GM18951 (cell line): Measurements from ENCODE around the gene RARG.

Experiments
- POLR2A ChIP-seq: IDR thresholded peaks from 4 replicates; pipeline ENCODE4 v1.6.1; 2011; ENCODE audit warnings: mild to moderate bottlenecking; ENCODE audit not compliant: insufficient read length, insufficient read depth; ENCODE audit errors: extremely low read depth
- in situ Hi-C: fragments of 300-500 bp; cut with MboI; formaldehyde crosslinking; loops from one replicate; pipeline ENCODE4 v1.12.0; 2022; ENCODE audit warnings: low sequenced_read_pairs, mixed read lengths, inconsistent platforms; ENCODE audit not compliant: unreplicated experiment

RARG gene

DNA sequence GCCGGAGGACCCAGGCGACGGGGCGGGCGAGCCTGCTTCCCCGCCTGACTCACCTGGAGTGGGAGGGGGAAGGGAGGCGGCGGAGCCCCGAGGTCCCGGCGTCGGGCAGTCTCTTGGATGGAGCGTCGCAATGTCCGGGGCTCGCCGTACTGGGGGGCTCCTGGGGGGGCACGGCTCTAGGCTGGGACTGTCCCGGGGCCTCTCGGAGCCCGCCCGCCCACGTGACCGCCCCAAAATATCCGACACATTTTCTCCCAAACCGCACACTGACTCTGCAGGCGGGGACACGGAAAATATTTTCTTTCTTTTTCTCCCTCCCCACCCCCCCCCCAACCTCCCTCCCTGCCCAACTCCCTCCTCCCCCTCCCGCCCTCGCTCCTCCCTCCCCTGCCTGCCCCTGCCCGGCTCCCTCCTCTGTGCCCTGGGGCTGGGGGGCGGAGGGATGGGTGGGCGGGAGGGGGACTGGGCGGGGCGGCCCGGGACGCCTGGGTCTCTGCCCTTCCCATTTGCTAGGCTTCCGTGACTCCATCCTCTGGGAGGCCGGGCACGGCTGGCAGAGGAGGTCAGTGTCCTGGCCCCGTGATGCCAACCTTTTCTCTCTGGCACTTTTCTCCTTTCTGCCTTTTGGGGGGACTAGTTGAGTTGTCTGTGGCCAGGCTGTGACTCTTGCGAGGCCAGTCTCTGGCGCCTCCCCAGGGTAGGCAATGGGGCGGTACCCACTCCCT lies at the start of gene RARG:
RARG (minus strand) TSS at position 289 of the 725 bp plus-strand sequence. CDS start 4,664 bp downstream, outside the sequence.
- in situ Hi-C loops = no loop called here

DNA sequence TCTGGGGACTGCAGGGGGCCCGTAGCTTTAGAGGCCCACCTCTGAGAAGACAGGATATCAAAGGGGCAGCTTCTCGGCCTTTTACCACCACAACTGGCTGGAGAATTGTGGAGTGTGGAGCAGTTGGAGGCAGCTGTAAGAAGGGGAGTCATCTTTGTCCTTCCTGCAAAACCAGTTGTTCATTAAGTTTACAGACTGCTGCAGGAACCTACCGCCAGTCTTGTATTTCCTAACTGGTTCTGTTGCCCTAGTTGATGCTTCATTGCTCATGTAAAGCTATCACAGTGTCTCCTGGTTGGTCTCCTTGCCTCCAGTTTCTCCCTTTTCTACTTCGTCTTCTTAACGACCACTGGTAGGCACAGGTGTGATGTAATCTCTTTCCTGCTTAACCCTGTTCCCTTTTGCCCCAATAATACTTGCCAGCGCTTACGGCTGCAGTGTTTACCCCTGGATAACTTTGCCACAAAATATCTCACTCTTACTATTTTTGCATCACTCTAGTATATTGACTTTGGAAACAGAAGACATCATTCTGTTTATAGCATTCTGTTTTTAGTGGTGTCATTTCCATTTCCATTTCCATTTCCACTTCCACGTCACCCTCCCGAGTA lies 48.0 kb upstream of the RARG start:
- in situ Hi-C loops = loop anchor here (10.0 kb wide), 1 partner anchor 125 kb away; no protein-coding TSS in a partner anchor
- TF ChIP-seq POLR2A = no peak

More for the DNA sequence above, at the start of gene RARG:
- no peak for TF ChIP-seq POLR2A

DNA sequence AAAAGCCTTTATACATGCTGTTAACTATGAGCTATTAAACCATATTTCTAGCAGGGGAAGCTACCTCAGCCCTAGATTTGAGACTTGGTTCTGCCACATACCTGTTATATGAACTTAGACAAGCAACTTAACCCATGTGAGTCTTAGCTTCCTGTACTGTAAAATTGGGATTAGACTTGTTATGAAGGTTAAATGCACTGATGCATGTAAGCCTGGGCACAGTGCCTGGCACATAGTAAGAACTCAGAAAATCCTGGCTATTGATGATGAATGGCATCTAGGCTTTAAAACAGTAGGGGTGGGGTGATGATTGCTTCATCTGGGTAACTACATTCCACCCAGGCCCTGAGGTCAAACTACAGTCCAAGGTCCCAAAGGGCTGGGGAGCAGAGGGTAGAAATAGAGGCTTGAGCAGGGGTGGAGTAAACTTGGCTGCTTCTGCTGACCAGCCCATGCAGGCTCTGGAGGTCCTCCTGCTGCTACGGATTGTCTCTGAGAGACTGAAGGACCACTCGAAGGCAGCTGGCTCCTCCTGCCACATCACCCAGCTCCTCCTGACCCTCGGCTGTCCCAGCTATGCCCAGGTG lies 47.4 kb upstream of the RARG start:
- no peak for TF ChIP-seq POLR2A
- in situ Hi-C loops = no loop called here

DNA sequence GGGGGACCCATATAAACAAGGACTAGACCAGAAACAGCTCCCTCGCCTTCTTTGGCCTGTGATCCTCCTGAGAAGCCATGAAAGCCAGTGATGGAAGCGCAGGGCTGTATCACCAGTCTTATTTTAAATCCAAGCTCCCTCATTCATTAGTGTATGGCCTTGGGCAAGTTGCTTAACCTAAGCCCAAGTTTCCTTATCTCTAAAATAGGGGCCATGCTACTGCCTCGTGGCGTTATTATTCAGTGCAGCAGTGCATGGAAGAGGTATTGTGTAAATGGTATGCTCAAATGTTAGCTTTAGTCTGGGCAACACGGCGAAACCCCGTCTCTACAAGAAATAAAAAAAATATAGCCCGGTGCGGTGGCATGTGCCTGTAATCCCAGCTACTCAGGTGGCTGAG lies 46.0 kb upstream of the RARG start:
- in situ Hi-C loops = no loop called here
- no peak for TF ChIP-seq POLR2A

DNA sequence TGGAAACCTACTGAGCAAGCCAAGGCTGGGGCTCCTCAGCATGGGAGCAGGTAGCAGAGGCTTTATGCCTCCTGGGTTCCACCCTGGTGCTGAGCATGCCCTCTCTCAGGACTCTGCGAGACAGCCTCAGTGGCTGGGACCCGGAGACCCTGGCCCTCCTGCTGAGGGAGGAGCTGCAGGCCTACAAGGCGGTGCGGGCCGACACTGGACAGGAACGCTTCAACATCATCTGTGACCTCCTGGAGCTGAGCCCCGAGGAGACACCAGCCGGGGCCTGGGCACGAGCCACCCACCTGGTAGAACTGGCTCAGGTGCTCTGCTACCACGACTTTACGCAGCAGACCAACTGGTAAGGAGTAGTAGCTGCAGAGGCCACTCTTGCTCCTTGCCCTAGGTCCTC lies 44.5 kb upstream of the RARG start:
- in situ Hi-C loops = no loop called here
- no peak for TF ChIP-seq POLR2A

DNA sequence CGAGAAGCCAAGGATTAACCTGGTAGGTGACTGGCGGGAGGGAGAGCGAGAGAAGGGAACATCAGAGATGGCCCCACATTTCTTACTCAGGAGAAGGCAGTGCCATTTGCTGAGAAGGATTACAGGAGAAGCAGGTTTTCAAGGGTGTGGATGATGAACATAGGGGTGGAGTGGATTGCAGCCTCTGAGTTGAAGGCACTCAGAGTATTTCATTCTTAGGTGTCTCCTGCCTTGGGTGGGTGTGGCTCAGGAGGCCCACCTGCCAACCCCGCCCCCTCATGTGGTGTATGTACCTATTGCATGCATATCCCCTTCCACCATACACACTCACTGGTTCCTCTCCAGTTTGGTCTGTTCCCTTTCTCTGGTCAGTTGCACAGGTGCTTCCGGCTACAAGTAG lies 42.4 kb upstream of the RARG start:
- no peak for TF ChIP-seq POLR2A
- in situ Hi-C loops = no loop called here

DNA sequence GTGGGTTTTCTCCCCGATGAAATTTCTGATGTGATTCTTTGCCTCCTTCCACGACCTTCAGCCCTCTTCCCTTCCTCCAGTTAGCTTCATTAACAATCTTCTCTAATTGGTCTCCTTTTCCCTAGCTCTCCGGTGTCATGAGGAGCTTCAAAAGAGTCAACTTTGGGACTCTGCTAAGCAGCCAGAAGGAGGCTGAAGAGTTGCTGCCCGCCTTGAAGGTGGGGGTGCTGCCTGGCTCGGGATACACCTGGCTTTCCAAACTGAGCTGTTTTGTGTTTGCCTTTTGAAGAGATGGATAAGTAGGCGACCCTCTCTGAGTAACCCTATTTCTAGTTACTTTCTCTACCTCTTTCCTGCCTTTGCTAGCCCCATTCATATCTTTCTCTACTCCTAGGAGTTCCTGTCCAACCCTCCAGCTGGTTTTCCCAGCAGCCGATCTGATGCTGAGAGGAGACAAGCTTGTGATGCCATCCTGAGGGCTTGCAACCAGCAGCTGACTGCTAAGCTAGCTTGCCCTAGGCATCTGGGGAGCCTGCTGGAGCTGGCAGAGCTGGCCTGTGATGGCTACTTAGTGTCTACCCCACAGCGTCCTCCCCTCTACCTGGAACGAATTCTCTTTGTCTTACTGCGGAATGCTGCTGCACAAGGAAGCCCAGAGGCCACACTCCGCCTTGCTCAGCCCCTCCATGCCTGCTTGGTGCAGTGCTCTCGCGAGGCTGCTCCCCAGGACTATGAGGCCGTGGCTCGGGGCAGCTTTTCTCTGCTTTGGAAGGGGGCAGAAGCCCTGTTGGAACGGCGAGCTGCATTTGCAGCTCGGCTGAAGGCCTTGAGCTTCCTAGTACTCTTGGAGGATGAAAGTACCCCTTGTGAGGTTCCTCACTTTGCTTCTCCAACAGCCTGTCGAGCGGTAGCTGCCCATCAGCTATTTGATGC lies 36.9 kb upstream of the RARG start:
- TF ChIP-seq POLR2A = no peak
- in situ Hi-C loops = no loop called here

DNA sequence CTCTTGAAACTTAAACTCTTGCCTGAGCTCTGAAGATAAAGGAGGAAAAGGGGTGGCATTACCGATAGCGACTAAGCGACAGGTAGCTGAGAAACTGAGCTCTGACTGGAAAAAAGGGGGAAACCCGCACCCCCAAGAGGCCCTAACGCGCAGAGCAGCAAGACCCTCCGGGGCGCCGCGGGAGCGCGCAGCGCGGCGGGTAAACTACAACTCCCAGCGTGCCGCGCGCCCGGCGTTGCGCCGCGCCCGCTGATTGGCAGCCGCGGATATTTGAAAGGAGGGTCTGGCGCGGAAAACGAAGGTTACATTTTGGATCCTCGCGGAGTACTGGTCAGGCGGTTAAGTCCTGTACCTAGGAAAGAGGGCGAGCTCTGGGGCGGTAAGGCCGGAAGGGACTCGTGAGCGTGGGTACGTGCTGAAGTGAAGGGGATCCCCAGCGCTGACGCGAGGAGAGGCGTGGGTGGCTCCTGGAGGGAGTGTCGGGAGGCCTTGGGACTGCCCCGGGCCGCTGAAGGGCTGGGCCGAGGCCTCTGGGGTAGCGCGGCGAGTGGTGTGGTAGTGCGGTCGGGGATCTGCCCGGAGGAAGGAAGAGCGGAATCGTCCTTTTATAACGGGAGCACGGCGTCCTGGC lies 36.1 kb upstream of the RARG start, which contains the start of gene ESPL1:
ESPL1 (plus strand) TSS at position 301 of the 631 bp plus-strand sequence. CDS start 468 bp downstream, outside the sequence.
- in situ Hi-C loops = no loop called here
- peak; percentile 63 for TF ChIP-seq POLR2A

DNA sequence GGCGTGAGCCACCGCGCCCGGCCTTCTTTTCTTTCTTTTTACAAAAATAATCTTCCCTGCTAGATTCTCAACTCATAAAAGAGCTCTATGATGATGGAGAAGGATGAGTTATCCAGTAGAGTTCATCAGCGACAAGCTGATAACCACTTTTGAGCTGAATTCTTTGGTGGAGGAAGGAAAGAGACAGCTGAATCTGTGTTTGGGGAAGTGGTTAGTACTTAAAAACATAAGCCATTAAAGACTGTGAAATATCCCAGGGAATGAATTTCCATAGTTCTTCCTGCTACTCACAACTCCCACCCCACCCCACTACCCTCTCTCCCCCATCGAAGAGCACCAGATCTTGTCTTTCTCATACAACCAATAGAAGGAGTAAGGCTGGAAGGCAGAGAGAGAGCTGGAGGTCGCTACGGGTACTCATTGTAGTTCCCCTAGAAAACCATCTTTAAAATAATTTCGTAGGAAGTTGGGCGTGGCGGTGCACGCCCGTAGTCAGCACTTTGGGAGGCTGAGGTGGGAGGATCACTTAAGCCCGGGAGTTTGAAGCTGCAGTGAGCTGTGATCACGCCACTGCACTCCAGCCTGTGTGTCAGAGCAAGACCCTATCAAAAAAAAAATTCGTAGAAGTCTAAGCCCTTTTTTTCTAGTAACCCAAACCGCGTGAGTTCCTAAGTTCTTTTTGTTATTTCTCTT lies 35.4 kb upstream of the RARG start:
- TF ChIP-seq POLR2A = no peak
- in situ Hi-C loops = no loop called here

DNA sequence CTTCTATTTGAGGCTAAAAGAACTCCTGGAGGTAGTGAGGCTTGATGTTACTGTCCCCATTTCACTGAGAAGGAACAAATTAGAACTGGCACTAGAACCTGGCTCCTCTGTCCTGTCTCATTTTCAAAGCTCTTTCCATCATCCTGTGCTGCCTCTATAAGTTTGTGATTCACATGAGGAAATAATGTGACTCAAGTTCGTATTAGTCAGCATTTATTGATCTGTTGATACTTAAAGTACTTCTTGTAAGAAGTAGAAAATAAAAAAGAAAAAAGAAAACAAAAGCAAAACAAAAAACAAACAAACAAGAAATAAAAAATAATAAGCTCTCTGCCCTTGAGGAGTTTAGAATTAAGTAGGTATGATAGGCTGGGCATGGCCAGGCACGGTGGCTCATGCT lies 33.8 kb upstream of the RARG start:
- in situ Hi-C loops = no loop called here
- no peak for TF ChIP-seq POLR2A

DNA sequence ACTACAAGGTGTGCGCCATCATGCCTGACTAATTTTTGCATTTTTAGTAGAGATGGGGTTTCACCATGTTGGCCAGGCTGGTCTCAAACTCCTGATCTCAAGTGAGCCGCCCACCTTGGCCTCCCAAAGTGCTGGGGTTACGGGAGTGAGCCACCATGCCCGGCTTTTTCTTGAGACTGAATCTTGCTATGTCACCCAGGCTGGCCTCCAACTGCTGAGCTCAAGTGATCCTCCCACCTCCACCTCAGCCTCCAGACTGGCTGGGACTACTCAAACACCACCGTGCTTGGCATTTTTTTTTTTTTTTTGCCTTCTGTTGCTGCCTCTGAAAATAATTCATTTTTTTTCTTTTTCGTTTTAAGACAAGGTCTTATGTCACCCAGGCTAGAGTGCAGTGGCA lies 27.9 kb upstream of the RARG start:
- in situ Hi-C loops = no loop called here

More for the DNA sequence above, 27.9 kb upstream of the RARG start:
- TF ChIP-seq POLR2A = no peak
